SU-DHL-6 (cell line): ENCODE results near the gene R3HDML.

Source experiments
- CTCF ChIP-seq: fragments of 200-600 bp; sonication (generic); IDR thresholded peaks from one replicate; pipeline ENCODE4 v1.5.1; 2017; ENCODE audit warnings: antibody characterized with exemption, mild to moderate bottlenecking, low read length, moderate library complexity; ENCODE audit not compliant: insufficient read depth, poor library complexity, severe bottlenecking
- EZH2phosphoT487 ChIP-seq: fragments of 200-600 bp; sonication (generic), shearing (Covaris generic); conservative IDR thresholded peaks from 2 replicates; pipeline ENCODE4 v1.6.1; 2018; ENCODE audit warnings: mild to moderate bottlenecking, antibody characterized with exemption, low read length, moderate library complexity, mixed read lengths

DNA sequence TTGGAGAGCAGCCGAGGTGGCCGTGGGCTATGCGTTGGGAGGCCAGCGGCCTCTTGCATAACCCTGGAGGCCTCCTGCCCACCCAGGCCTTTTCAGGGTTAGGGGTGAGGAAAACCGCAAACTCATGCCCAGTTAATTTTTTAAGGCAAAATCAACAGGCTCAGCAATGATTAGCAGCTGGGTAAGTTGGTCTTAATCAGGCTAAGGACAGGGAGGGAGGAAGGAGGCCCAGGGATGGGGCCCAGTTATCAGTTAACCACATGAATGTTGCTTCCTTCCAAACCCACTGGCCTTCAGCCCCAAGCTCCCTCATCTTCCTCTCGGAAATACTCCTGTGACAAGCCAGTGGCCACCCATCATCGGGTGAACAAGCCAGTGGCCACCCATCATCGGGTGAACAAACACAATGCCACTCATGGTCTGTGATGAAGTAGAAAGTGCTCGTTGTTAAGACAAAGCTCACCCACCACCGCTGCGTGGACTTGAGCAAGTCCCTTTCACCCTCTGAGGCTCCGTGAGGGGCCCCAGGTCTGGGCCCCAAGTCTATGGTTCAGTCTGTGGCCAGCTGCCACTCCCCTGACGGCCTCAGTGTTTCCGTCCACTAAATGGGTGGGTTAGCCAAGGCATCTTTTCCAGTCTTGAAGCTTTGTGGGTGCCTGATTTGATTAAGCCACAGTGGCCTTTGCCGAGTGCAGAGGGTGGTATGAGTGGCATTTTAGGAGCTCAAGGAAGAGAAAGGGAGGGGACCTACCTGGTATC lies 58.0 kb downstream of the R3HDML start:
- TF ChIP-seq CTCF (no peak), EZH2phosphoT487 (no peak)
